ENCODE measurements around the gene ZNF428. TPM values are rescaled to one million over a fixed set of nuclear protein-coding genes. Genes with fewer than 3 reads are reported as not detected.

The ZNF428 gene
- total and polyA plus RNA-seq, 2 experiments from 2014 or later, result 40.2 to 74.9 TPM

DNA sequence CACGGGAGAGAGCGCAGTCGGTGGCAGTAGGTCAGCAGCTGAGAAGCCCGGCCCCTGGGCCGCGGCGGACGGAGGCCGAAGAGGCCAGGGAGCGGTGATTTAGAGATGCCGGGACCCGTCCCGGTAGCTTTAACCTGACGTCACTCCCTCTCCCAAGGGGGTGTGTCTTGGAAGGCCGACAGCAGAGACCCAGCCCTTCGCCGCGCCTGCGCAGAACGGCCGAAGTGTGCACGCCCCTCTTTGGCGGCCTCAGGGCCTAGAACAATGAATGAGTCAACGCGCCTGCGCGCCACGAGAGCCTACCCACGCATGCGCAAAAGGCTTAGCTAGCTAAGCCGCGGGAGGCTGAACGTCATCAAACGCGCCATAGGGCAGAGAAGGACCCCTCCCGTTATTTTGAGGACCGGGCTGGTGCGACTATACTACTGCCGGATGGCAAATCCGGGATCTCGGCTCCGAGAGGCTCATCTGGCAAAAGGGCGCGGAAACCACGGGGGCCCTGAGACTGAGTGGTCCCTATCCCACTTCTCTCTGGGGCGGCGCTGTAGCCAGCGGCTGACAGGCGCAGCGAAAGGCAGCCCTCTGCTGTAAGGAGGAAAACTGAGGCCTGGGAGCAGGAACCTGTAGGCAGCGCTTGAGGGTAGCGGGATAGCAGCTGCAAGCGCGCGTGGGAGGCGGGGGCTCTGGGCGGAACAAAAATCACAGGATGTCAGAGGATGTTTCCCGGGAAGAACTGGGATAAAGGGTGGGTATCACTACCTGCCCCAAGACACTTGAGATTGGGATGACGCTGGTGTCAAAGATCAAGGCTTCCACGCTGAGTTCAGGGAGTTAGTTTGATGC lies 23.2 kb downstream of the ZNF428 start, which contains the start of the genes IRGQ and ZNF576:
TSS of gene IRGQ (minus strand) at position 136 of the 843 bp plus-strand sequence. CDS start 796 bp downstream, outside the sequence.
TSS of gene ZNF576 (plus strand) at position 597 of the 843 bp plus-strand sequence. CDS start 514 bp downstream, outside the sequence.
- Histone ChIP-seq H3K4me1 (ENCODE audit: insufficient read depth) (peaks cover 15% of the 10 kb centered on the region), H4K20me1 (ENCODE audit: insufficient read depth, poor library complexity, severe bottlenecking) (peaks cover 6% of the 10 kb centered on the region), H3K4me3 (peak within 1 kb of the TSS; percentile 50), H3K79me2 (peaks cover 57% of the 10 kb centered on the region), H3K27ac (peak within 1 kb of the TSS; percentile 97), H3K9me3 (ENCODE audit: low read depth) (no peaks in the 10 kb centered on the region), H3K9me2 (replicated peaks; ENCODE audit: insufficient read depth) (no peaks in the 10 kb centered on the region), H2AFZ (peak within 1 kb of the TSS; percentile 38), H3K4me2 (peak within 1 kb of the TSS; percentile 100), H3K27me3 (no peaks in the 10 kb centered on the region), H3K36me3 (replicated peaks; ENCODE audit: insufficient read depth, low read depth) (no peaks in the 10 kb centered on the region)
- TF ChIP-seq, protein P1, sequence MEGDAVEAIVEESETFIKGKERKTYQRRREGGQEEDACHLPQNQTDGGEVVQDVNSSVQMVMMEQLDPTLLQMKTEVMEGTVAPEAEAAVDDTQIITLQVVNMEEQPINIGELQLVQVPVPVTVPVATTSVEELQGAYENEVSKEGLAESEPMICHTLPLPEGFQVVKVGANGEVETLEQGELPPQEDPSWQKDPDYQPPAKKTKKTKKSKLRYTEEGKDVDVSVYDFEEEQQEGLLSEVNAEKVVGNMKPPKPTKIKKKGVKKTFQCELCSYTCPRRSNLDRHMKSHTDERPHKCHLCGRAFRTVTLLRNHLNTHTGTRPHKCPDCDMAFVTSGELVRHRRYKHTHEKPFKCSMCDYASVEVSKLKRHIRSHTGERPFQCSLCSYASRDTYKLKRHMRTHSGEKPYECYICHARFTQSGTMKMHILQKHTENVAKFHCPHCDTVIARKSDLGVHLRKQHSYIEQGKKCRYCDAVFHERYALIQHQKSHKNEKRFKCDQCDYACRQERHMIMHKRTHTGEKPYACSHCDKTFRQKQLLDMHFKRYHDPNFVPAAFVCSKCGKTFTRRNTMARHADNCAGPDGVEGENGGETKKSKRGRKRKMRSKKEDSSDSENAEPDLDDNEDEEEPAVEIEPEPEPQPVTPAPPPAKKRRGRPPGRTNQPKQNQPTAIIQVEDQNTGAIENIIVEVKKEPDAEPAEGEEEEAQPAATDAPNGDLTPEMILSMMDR (IDR thresholded peaks at IDR 0.05; ENCODE audit: poor library complexity), result peak; percentile 13
- no peak for TF ChIP-seq EZH2 (IDR thresholded peaks at IDR 0.05; ENCODE audit: borderline replicate concordance)
- DNase-seq (ENCODE audit: low spot score), result peak; percentile 100
- under 1% methylated on average over 60 of the region's 60 CpGs for WGBS (ENCODE audit: low lambda C conversion rate, missing lambda C conversion rate)

DNA sequence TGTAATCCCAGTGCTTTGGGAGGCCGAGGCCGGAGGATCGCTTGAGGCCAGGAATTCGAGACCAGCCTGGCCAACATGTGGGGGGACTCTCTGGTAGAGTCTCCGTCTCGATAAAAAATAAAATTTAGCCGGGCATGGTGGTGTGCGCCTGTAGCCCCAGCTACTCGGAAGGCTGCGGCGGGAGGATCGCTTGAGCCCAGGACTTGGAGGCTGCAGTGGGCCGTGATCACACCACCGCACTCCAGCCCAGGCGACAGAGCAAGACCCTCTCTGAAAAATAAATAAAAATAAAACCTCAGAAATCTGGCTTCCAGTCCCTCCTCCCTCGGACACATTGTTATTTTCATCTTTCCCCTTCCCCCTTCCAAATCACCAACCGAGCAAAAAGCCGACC lies 23.8 kb downstream of the ZNF428 start:
- H3K9me2 ChIP-seq (replicated peaks; ENCODE audit: insufficient read depth), result no peaks in the 10 kb centered on the region
- DNase-seq (ENCODE audit: low spot score), result no peak
- TF ChIP-seq EZH2 (IDR thresholded peaks at IDR 0.05; ENCODE audit: borderline replicate concordance), result no peak
- TF ChIP-seq EZH2phosphoT487 (IDR thresholded peaks at IDR 0.05; ENCODE audit: low read depth, severe bottlenecking, unreplicated experiment), result no peak
- TF ChIP-seq, protein P1 (IDR thresholded peaks at IDR 0.05; ENCODE audit: poor library complexity), result no peak
- peaks cover 57% of the 10 kb centered on the region for H3K79me2 ChIP-seq
- H3K27me3 ChIP-seq, result no peaks in the 10 kb centered on the region
- peak overlapping the region; percentile 90 for H3K27ac ChIP-seq
- H3K4me3 ChIP-seq, result peak overlapping the region; percentile 34
- no peaks in the 10 kb centered on the region for H3K36me3 ChIP-seq (replicated peaks; ENCODE audit: insufficient read depth, low read depth)
- H2AFZ ChIP-seq, result peak overlapping the region; percentile 32
- H3K4me2 ChIP-seq, result peak overlapping the region; percentile 100
- peaks cover 15% of the 10 kb centered on the region for H3K4me1 ChIP-seq (ENCODE audit: insufficient read depth)
- WGBS (ENCODE audit: low lambda C conversion rate, missing lambda C conversion rate), result 1% methylated on average over 18 of the region's 18 CpGs
- H4K20me1 ChIP-seq (ENCODE audit: insufficient read depth, poor library complexity, severe bottlenecking), result peaks cover 6% of the 10 kb centered on the region
- no peaks in the 10 kb centered on the region for H3K9me3 ChIP-seq (ENCODE audit: low read depth)

DNA sequence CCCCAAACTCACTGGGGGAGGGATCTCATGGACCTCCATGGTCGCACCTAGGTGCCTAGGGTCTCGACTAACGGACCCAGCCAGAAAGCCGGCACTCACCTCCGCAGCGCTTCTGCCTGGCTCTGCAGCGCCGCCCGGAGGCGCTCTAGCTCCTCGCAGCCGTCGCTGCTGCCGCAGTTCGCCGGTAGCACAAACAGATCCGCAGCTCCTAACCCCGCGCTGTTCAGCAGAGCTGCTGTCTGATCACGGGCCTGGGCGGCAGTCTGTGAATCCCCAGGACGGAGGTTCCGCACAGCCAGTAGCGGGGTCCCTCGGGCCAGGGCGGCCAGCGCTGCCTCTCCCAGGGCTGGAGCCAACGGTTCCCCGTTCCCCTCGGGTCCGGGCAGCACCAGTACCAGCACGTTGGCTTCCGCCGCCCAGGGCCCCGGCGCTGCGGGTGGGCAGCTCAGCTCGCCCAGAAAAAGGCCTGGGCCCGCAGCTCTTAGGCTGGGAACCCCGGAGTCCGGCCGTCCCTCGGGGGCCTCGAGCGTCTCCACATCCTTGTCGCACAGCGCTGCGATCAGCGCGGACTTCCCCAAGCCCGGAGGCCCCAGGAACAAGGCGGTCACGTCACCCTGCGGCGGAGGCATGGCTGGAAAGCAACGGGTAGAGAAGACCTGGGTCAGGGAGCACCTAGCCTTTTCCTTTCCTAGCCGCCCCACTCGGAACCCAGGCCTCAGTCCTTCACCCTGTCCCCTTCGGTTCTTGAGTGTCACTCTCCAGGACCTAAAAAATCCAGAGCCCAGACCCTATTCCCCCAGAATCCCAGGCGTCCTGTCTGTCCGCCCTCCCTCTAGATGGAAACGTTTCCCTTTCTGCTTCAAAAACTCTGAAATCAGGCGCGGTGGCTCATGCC lies 24.5 kb downstream of the ZNF428 start:
- Histone ChIP-seq H3K27me3 (no peaks in the 10 kb centered on the region), H3K36me3 (replicated peaks; ENCODE audit: insufficient read depth, low read depth) (no peaks in the 10 kb centered on the region), H3K27ac (peak overlapping the region; percentile 90), H3K79me2 (peaks cover 57% of the 10 kb centered on the region), H3K9me2 (replicated peaks; ENCODE audit: insufficient read depth) (no peaks in the 10 kb centered on the region), H4K20me1 (ENCODE audit: insufficient read depth, poor library complexity, severe bottlenecking) (peaks cover 6% of the 10 kb centered on the region), H3K4me3 (peak overlapping the region; percentile 34), H3K4me1 (ENCODE audit: insufficient read depth) (peaks cover 15% of the 10 kb centered on the region), H2AFZ (peak overlapping the region; percentile 32), H3K9me3 (ENCODE audit: low read depth) (no peaks in the 10 kb centered on the region), H3K4me2 (peak overlapping the region; percentile 100)
- peak; percentile 90 for DNase-seq (ENCODE audit: low spot score)
- 2% methylated on average over 60 of the region's 64 CpGs for WGBS (ENCODE audit: low lambda C conversion rate, missing lambda C conversion rate)
- TF ChIP-seq, protein P1 (IDR thresholded peaks at IDR 0.05; ENCODE audit: poor library complexity), result peak; percentile 83
- TF ChIP-seq EZH2 (IDR thresholded peaks at IDR 0.05; ENCODE audit: borderline replicate concordance), result no peak
- TF ChIP-seq EZH2phosphoT487 (IDR thresholded peaks at IDR 0.05; ENCODE audit: low read depth, severe bottlenecking, unreplicated experiment), result no peak
